Activated CD8-positive, alpha-beta memory T cell treated with anti-CD3 and anti-CD28 coated beads, Interleukin-2, amount 10 ng/mL, durations not matched to agents 7 days and 5 days (primary cell): ENCODE results near the gene TMEM87B. TPM values are rescaled to one million over a fixed set of nuclear protein-coding genes. Genes with fewer than 3 reads are reported as not detected.

Experiments
- ATAC-seq: fragments of 150-1000 bp; cut with Tn5 transposase; one replicate; pipeline ENCODE4 v1.10.0; 2021; ENCODE audit warnings: moderate library complexity
- CTCF ChIA-PET: fragments of 350-600 bp; sonication (Branson Sonifier 250); formaldehyde crosslinking; loops from one replicate; lab custom pipeline; 2021; ENCODE audit warnings: antibody characterized with exemption; lab: Charles Lee
- DNase-seq: peaks from one replicate; pipeline ENCODE4 v3.0.0-alpha.2; 2020
- H3K27ac Mint-ChIP-seq: one replicate; pipeline ENCODE4 v1.8.0; 2021; ENCODE audit warnings: mild to moderate bottlenecking, mixed read lengths
- H3K27me3 Mint-ChIP-seq: one replicate; pipeline ENCODE4 v1.8.0; 2021; ENCODE audit warnings: mixed read lengths
- H3K36me3 Mint-ChIP-seq: one replicate; pipeline ENCODE4 v1.8.0; 2021; ENCODE audit warnings: mild to moderate bottlenecking, mixed read lengths
- H3K4me1 Mint-ChIP-seq: one replicate; pipeline ENCODE4 v1.8.0; 2021; ENCODE audit warnings: mixed read lengths
- H3K4me3 Mint-ChIP-seq: one replicate; pipeline ENCODE4 v1.8.0; 2021; ENCODE audit warnings: mild to moderate bottlenecking, moderate library complexity, mixed read lengths
- H3K9me3 Mint-ChIP-seq: one replicate; pipeline ENCODE4 v1.8.0; 2022; ENCODE audit warnings: low read depth, mixed read lengths
- total RNA-seq, 2 experiments: library from RNA; stranded (reverse); gene quantifications; one replicate each; pipeline ENCODE4 v1.2.3, GENCODE V29; 2021

The TMEM87B gene
- total RNA-seq, 2 experiments from 2014 or later: 19.1 to 19.7 TPM

DNA sequence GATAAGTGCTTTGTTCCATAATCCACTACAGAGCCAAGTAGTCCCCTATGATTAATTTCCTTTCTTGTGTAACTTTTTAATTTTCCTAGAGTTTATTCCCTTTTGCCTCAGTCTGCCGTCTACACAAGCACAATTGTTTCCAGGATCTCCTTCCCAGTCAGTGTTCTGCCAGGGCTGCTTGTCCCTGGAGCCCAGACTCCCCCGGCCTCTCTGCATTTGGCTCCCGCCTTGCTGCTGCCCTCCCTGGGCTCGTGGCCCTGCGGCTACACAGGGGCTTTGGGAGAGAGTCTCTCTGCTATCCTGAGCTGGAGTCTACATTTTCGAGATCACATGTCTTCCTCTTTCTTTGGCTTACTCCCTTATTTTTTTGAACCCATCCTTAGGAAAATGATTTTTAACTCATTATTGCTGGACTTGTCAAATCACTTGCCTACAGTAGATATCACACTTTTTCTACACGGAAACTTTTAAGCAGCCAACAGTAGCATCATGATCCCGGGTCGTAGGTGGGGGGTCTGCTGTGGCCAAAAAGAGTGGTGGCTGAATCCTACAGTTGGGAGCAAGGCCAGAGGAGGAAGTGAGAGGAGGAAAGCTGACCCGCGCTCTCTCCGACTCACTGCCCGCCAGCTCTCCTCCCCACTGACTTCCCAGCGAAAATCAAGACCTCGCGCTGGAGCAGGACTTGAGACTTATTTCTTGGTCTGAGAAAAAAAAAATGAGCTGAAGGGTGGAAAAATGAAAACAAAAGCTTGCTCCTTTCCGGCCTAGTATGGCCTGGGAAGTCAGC, 92.5 kb downstream of the TMEM87B start:
- DNase-seq (peak; percentile 27), ATAC-seq (no peak)
- Mint-ChIP-seq H3K4me1 (no peaks in the 10 kb centered on the region), H3K27me3 (peaks cover 19% of the 10 kb centered on the region), H3K27ac (no peak overlapping the region), H3K36me3 (no peaks in the 10 kb centered on the region), H3K4me3 (no peak overlapping the region), H3K9me3 (no peaks in the 10 kb centered on the region)
- CTCF ChIA-PET: interaction anchor here (1.2 kb wide), 1 partner anchor 15 kb away, joined by 3 read pairs; no protein-coding TSS in a partner anchor

DNA sequence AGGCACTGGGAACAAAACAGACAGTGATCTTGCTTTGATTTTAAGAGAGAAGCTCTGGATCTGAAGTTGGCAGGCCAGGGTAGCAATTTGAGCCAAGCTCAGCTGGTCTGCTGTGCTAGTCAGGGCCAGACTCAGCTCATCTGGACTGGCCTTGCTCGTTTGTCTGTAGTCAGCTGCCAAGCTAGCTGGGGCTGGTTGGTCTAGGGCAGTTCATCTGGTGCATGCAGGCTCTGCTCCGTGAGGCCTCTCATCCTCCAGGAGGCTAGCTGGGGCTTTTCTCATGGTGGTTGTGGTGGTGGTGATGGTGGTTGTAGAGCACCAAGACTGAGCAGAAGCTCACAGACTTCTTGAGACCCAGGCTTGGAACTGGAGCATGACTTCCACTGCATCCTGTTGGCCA, 93.4 kb downstream of the TMEM87B start:
- Mint-ChIP-seq H3K27me3 (peaks cover 16% of the 10 kb centered on the region), H3K36me3 (no peaks in the 10 kb centered on the region), H3K4me1 (no peaks in the 10 kb centered on the region), H3K27ac (no peak overlapping the region), H3K4me3 (no peak overlapping the region), H3K9me3 (no peaks in the 10 kb centered on the region)
- CTCF ChIA-PET: no interaction called here
- no peak for ATAC-seq
- DNase-seq: peak; percentile 28

DNA sequence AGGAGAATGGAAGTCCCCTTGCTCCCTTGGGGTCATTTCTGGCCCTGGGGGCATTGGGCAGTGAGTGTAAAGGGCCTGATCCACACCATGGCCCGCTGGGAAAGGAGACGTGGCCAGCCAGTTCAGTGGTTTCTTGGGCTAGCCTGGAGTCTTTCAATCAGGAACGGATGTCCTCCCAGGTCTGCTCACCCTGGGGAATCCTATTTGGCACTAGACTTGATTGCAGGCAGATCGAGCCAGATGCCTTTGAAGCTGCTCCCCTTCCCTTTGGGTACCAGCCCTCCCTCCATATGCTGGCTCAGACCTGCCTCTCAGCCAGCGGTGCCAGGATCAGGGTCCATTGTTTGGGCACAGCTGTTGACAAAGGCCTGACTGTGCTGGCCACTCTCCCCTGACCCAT, 94.1 kb downstream of the TMEM87B start:
- no peak overlapping the region for H3K4me3 Mint-ChIP-seq
- H3K36me3 Mint-ChIP-seq: no peaks in the 10 kb centered on the region
- peaks cover 16% of the 10 kb centered on the region for H3K27me3 Mint-ChIP-seq
- CTCF ChIA-PET: no interaction called here
- no peaks in the 10 kb centered on the region for H3K9me3 Mint-ChIP-seq
- peak; percentile 14 for DNase-seq
- H3K27ac Mint-ChIP-seq: no peak overlapping the region
- ATAC-seq: no peak
- H3K4me1 Mint-ChIP-seq: no peaks in the 10 kb centered on the region

DNA sequence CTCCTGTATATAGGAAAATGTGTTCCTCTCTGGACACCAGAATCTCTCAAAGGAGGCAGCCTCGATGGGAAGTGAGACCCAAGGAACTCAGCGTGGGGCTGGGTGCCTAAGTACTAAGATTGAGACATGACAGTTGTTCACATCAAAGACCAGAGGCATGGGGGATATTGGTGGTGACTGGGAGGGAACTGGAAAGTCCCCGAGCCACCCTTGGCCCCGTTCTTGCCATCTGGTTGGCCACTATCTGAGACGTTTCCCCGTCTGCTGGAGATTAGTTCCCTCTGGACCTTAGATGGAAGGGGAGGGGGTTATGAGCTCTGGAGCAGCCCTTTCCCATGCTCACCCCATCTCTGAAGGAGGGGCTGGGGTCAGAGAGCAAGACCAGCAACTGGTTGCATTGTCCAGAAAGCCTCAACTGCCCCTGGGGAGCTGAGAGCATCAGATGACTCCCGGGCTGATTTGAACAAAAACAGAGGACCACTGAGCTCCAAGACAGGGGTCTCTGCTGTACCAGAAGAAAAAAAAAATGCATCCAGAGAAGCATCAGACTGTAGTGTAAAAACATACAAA, 94.9 kb downstream of the TMEM87B start:
- Mint-ChIP-seq H3K27me3 (peaks cover 16% of the 10 kb centered on the region), H3K9me3 (no peaks in the 10 kb centered on the region), H3K4me1 (peaks cover 4% of the 10 kb centered on the region), H3K36me3 (no peaks in the 10 kb centered on the region), H3K27ac (no peak overlapping the region), H3K4me3 (no peak overlapping the region)
- ATAC-seq (no peak), DNase-seq (peak; percentile 18)
- CTCF ChIA-PET: no interaction called here

DNA sequence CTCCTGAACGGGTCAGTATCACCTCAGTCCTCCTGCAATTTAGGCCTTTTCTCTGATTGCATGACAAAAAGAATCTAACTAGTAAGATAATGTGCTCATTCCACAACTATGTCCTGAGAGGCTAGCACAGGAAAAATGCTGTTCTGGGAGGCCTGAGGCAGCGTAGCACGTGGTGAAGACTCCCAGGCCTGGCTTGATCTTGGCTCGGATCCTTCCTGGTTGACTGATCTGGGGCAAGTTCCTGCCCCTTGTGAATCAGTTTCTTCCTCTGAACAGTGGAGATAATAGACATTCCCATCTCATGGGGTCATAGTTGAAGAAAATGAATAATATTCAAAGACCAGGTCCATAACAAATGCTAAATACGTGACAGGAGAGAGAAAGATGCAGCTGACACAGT, 95.4 kb downstream of the TMEM87B start:
- Mint-ChIP-seq H3K4me3 (no peak overlapping the region), H3K27me3 (peaks cover 16% of the 10 kb centered on the region), H3K27ac (no peak overlapping the region), H3K36me3 (no peaks in the 10 kb centered on the region), H3K9me3 (no peaks in the 10 kb centered on the region), H3K4me1 (peaks cover 9% of the 10 kb centered on the region)
- ATAC-seq: no peak
- DNase-seq: peak; percentile 19
- CTCF ChIA-PET: no interaction called here

DNA sequence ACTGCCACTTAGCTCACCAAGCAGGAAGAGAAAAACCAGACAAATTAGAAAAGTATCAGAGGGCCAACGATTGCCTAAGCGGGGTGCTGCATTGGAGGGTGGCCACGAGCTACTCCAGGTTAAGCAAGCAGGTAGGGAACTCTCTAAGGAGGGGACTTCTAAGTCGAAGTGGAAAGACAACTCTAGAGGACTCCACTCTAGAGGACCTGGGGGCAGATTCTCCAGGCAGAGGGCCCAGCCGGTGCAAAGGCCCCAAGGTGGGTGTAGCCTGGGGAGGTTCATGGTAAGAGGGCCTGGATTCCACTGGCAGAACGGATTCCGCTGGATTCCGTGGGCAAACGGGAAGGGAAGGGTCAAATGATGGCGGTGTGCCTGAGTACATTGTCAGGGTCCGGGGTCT, 95.8 kb downstream of the TMEM87B start:
- DNase-seq: peak; percentile 21
- H3K36me3 Mint-ChIP-seq: no peaks in the 10 kb centered on the region
- no peak for ATAC-seq
- H3K4me3 Mint-ChIP-seq: no peak overlapping the region
- peaks cover 13% of the 10 kb centered on the region for H3K4me1 Mint-ChIP-seq
- H3K27me3 Mint-ChIP-seq: peaks cover 16% of the 10 kb centered on the region
- CTCF ChIA-PET: no interaction called here
- H3K9me3 Mint-ChIP-seq: no peaks in the 10 kb centered on the region
- H3K27ac Mint-ChIP-seq: no peak overlapping the region

DNA sequence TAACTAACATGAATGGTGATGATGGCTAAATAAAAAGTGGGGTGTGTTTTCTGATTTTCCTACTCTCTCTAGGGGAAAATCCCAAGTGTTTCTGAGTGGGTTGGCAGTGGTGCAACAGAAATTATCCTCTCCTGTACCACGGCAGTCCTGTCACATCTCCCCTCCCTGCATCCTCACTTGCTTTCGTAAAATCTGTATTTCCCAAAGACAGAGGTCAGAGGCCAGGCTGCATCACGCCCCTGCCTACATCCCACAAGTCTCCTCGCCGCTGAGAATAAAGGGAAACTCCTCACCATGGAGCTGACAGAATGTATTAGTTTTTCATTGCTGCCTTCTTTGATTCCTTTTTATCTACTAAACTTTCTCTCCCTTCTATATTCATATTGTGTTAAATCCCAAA, 96.2 kb downstream of the TMEM87B start:
- H3K4me3 Mint-ChIP-seq: no peak overlapping the region
- CTCF ChIA-PET: no interaction called here
- no peak for DNase-seq

DNA sequence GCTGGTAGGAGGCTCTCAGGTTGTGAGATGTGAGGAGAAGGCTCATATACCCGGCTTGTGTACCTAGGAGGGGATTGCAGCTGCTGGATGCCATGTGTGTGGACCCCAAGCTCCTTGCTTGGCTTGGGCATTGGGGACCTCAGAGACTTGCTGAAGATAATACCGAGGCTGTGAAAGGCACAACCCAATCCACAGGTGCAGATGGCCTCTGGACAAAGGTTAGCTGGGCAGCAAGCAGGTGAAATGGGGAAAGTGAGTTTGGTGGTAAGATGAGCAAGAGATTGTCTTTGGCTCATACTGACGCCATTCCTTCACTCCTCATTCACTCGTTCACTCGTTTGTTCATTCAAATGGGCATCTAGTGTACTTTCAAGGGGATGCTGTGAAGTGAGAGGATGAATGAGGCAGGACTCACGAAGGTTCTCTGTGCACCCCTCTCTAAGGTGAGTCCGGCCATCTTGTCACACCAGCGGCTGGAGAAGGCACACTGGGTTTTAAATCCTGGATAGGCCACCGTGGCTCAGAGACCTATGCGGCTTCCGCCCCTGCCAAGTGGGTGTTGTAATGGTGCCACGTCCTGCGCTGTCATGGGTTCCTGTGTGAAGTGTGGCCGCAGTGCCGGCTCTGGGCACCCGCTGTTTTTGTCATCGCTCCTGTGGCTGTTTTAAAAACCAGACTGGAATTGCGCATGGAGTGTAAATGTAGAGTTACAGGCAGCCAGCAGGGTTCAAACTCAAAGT, 96.8 kb downstream of the TMEM87B start:
- Mint-ChIP-seq H3K36me3 (no peaks in the 10 kb centered on the region), H3K4me3 (no peak overlapping the region), H3K27ac (no peak overlapping the region), H3K4me1 (peaks cover 23% of the 10 kb centered on the region), H3K27me3 (peaks cover 13% of the 10 kb centered on the region), H3K9me3 (no peaks in the 10 kb centered on the region)
- CTCF ChIA-PET: no interaction called here
- ATAC-seq: no peak
- peak; percentile 30 for DNase-seq

More for the DNA sequence above, 96.2 kb downstream of the TMEM87B start:
- Mint-ChIP-seq H3K9me3 (no peaks in the 10 kb centered on the region), H3K27me3 (peaks cover 16% of the 10 kb centered on the region), H3K36me3 (no peaks in the 10 kb centered on the region), H3K27ac (no peak overlapping the region), H3K4me1 (peaks cover 17% of the 10 kb centered on the region)
- ATAC-seq: no peak

DNA sequence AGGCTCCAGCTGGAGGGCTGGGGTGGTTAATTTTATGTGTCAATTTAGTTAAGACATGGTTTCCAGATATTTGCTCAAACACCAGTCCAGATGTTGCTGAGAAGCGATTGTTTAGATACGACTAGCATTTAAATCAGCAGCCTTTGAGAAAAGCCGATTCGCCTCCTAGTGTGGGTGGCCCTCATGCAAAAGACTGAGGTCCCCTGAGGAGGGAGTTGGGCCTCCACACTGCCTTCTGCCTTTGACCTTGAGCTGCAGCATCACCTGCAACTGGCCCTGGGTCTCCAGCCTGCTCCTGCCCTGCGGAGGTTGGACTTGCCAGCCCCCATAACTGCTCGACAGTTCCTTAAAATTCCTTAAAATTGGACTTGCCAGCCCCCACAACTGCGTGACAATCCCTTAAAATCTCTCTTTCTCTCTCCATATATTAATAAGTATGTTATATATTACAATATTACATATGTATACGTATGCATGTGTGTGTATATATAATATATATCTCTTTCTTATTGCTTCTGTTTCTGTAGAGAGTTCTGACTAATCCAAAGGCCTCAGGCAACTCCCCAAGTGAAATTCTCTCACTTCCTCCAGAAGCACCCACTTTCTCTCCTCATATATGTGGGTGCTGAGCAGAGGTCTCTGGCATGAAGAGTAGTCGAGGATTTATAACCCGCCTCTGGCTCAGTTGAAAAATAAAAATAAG, 97.6 kb downstream of the TMEM87B start:
- Mint-ChIP-seq H3K4me1 (peaks cover 26% of the 10 kb centered on the region), H3K9me3 (no peaks in the 10 kb centered on the region), H3K27me3 (peaks cover 5% of the 10 kb centered on the region), H3K36me3 (no peaks in the 10 kb centered on the region), H3K4me3 (no peak overlapping the region), H3K27ac (no peak overlapping the region)
- DNase-seq (peak; percentile 31), ATAC-seq (no peak)
- CTCF ChIA-PET: no interaction called here

DNA sequence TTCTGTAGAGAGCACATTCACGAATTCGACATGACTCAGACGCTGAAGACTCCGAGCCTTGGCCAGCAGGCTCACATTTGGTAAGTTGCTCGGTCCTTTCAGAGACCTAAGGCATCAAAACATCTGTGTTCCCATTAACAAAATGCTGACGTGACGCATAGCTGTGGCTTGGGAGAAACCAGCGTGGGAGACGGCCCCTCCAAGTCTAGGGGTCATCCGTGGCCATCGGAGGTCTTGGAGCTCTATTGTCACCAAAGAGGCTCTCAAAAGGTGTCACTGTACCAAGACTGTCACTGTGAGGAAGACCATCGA, 98.1 kb downstream of the TMEM87B start:
- no peak overlapping the region for H3K27ac Mint-ChIP-seq
- peaks cover 26% of the 10 kb centered on the region for H3K4me1 Mint-ChIP-seq
- no peaks in the 10 kb centered on the region for H3K9me3 Mint-ChIP-seq
- peaks cover under 1% of the 10 kb centered on the region for H3K27me3 Mint-ChIP-seq
- no peaks in the 10 kb centered on the region for H3K36me3 Mint-ChIP-seq
- H3K4me3 Mint-ChIP-seq: no peak overlapping the region
- CTCF ChIA-PET: no interaction called here
- no peak for DNase-seq
- no peak for ATAC-seq

DNA sequence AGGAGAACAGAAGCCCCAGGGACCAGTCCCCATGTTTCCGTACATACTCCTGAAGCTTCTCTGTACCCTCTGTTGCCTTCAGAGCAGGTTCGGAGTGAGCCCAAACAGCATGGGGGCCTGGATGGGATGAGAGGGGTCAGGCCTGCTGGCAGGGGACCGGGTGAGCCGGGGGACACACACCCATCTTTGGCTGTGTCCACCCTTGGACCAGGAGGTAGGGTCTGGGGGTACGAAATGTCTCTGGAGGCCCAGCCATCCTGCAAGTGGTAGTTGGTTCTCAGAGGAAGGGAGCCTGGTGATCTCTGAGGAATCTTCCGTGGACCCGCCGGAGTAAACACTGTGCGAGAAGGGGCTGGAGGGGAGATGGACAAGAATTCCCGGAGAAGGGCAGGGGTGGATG, 98.4 kb downstream of the TMEM87B start:
- H3K27me3 Mint-ChIP-seq: no peaks in the 10 kb centered on the region
- H3K27ac Mint-ChIP-seq: no peak overlapping the region
- no peaks in the 10 kb centered on the region for H3K36me3 Mint-ChIP-seq
- H3K9me3 Mint-ChIP-seq: no peaks in the 10 kb centered on the region
- no peak overlapping the region for H3K4me3 Mint-ChIP-seq
- peaks cover 26% of the 10 kb centered on the region for H3K4me1 Mint-ChIP-seq
- ATAC-seq (no peak), DNase-seq (peak; percentile 27)
- CTCF ChIA-PET: no interaction called here

DNA sequence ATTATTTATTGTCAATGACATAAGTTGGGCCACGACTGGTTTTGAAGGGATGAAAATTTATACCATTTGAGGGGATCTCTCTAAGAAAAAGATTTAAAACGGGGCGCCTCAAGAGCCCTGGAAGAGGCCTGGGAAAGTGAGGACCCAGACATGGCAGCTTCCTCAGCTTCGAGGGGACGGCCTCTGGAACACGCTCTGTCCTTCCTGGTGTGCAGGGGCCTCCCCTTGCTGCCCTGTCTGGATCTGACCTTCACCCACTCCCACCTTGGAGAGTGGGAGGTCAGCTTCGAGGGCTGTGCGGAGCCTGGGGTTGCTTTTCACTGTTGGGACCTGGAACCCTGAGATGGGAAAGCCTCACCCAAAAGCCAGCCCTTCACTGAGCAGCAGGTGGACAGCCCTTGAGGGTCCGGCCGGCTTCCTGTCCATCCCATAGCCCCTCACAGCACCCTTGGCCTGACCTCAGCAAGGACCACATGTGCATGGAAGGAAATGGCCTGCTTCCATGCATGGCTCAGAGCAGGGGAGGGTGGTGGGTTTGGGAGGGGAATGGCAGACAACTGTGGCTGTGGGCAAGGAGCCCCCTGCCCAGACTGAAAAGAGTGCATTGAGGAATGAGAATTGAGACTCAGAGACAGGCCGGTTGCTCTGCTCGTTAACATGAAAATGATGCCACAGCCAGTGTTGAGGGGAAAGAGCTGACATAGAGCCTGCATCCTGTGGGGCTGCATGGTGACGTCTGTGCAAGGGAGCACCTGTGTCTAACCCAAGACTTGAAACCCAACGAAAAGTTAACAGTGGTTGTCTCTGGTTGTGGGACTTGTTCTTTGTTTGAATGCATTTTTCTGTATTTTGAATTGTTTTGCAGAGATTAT, 99.4 kb downstream of the TMEM87B start:
- peaks cover 26% of the 10 kb centered on the region for H3K4me1 Mint-ChIP-seq
- H3K4me3 Mint-ChIP-seq: no peak overlapping the region
- H3K27ac Mint-ChIP-seq: no peak overlapping the region
- no peaks in the 10 kb centered on the region for H3K36me3 Mint-ChIP-seq
- DNase-seq: peak; percentile 60
- no peaks in the 10 kb centered on the region for H3K9me3 Mint-ChIP-seq
- no peaks in the 10 kb centered on the region for H3K27me3 Mint-ChIP-seq
- ATAC-seq: peak; percentile 71
- CTCF ChIA-PET: interaction anchor here (1.0 to 1.6 kb wide), 3 partner anchors 16 to 105 kb away, joined by 3 to 4 read pairs (median 4); no protein-coding TSS in a partner anchor
